Measurements from ENCODE around the gene SMG5.

DNA sequence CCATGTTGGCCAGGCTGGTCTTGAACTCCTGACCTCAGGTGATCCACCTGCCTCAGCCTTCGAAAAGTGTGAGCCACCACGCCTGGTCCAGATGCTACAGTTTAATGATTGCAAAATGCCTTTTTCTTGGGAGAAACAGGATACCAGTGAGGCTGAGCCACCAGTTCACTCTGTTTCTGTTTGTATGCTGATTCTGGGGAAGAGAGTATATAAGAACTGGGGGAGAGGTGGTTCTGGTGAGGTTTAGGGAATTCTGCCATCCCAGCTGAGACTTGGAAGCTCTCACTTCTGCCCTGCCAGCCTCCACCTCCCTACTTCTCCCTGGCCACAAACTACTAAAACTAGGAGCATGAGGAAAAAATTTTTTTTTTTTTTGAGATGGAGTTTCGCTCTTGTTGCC, 77.9 kb downstream of the SMG5 start:
- no peak for TF ChIP-seq TAF1 (IDR thresholded peaks at IDR 0.05; ENCODE audit: low read depth, low read length)
- no peak for TF ChIP-seq POLR2AphosphoS5 (IDR thresholded peaks at IDR 0.05; ENCODE audit: low read depth, low read length)
- no peak for TF ChIP-seq POLR2A (IDR thresholded peaks at IDR 0.05; ENCODE audit: low read depth, low read length)
- no peak for TF ChIP-seq PAX5 (IDR thresholded peaks at IDR 0.05; ENCODE audit: insufficient read depth, low read length, severe bottlenecking)
